GM19455 (cell line): Measurements from ENCODE around the gene TAS2R1.
"Not testable (repeated sequence)": the region's sequence is repeated elsewhere in the genome, so short reads cannot be mapped to it uniquely, and the experiment has no call there.

Experiments
- ATAC-seq: cut with Tn5 transposase; IDR thresholded peaks from one replicate; pipeline ENCODE4 v1.9.1; 2021; ENCODE audit not compliant: unreplicated experiment

The TAS2R1 gene

DNA sequence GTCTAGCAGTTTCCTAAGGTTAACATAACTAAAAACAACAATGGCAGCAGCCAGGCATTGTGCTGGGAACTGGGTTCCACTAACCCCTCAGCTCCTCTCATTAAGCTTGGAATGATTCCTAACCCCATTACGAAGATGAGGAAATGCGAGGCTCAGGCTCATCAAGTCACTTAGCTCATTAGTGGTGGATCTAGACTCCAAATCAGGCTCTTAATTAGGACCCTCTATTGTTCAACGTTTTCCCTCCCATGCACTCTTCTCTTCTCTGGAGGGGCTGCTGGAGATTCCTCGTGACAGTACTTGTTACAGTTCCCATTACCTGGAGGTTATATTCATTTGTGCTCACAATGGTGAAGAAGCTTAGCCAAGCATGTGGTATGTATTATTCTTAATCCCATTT is 6.5 kb downstream of the TAS2R1 start:
- no peak for ATAC-seq

GRCh38 chr5:9622971-9623421 is 7.2 kb downstream of the TAS2R1 start:
- no peak for ATAC-seq

- no peak for ATAC-seq
These were observed 8.7 kb downstream of the TAS2R1 start for GRCh38 chr5:9621379-9621903.

GRCh38 chr5:9619331-9620092 is 10.6 kb downstream of the TAS2R1 start:
- no peak for ATAC-seq

GRCh38 chr5:9617739-9618504 is 12.2 kb downstream of the TAS2R1 start:
- no peak for ATAC-seq

DNA sequence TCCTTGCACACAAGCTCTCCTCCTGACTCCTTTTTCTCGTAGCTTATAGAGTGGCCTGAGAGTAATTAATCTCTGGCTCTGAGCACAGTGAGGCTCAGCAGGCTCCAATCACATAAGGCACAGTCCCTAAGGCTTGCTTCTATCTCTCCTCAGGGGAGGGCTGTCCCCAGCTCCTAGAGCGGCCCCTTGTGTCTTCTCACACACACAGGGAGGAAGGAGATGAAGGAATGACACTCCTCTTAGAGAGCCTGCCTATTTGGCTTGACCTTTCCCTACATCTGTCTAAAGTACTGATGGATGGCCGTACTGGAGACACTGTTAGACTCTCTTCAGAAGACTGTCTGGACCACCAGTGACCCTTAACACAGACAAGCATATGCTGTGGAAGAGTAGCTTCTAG is 12.9 kb downstream of the TAS2R1 start:
- ATAC-seq, result no peak

GRCh38 chr5:9615331-9615730 is 14.8 kb downstream of the TAS2R1 start:
- ATAC-seq, result no peak

- ATAC-seq, result no peak
These were observed 16.8 kb downstream of the TAS2R1 start for GRCh38 chr5:9613360-9613759.

GRCh38 chr5:9610969-9611368 is 19.2 kb downstream of the TAS2R1 start:
- ATAC-seq, result no peak

- no peak for ATAC-seq
These were observed 19.8 kb downstream of the TAS2R1 start for GRCh38 chr5:9610364-9610763.

GRCh38 chr5:9608093-9608492 is 22.1 kb downstream of the TAS2R1 start:
- no peak for ATAC-seq

GRCh38 chr5:9605041-9605838 is 24.9 kb downstream of the TAS2R1 start:
- ATAC-seq, result no peak

- ATAC-seq, result no peak
These were observed 25.7 kb downstream of the TAS2R1 start for GRCh38 chr5:9604416-9604815.

DNA sequence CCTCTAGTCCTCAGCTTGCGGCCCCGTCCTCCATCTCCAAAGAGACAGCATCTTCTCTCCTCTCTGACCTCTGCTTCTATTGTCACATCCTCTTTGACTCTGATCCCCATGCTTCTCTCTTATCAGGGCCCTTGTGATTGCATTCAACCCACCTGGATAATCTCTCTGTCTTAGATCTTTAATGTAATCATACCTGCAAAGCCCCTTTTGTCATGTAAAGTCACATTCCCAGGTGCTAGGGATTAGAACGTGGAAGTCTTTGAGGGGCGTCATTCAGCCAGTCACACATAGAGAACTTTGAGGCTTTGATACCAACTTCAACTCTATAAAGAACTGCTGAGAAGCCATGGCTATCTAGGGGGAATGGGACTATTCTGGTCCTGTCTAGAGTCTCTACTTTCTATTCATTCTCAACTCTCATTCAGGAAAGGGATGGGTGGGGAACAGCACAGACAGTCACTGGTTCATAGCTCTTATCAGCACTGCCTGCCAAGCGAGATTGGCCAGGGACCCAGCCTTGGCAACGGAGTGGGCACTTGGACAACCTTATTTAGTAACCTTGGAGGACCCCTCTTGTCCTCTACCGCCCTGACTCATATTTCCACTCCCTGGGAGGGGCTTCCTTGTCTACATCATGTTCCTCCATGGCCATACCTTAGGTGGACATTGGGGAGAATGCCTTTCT is 29.0 kb downstream of the TAS2R1 start:
- ATAC-seq, result no peak

GRCh38 chr5:9599391-9599790 is 30.8 kb downstream of the TAS2R1 start:
- ATAC-seq, result no peak

GRCh38 chr5:9598329-9598728 is 31.8 kb downstream of the TAS2R1 start:
- ATAC-seq, result not testable (repeated sequence)

DNA sequence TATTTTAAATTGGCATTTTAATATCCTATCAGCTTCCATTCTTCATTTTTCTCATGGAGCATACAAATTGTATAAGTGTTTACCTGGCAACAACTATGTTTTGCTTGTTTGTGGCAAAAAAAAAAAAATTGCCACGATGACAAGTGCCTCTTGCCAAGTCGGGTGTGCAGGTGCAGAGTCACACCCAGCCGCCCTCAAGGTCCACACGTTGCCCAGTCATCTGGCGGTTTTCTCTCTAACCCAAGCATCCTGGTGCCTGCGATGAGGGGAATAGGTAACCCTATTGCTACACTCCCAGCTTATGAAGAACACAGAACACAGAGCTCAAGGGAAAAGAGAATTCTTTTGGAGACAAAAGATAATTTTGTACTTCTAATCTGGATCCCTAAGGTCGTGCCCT is 32.8 kb downstream of the TAS2R1 start:
- not testable (repeated sequence) for ATAC-seq

- no peak for ATAC-seq
These were observed 33.3 kb downstream of the TAS2R1 start for GRCh38 chr5:9596824-9597223.

GRCh38 chr5:9596171-9596780 is 33.9 kb downstream of the TAS2R1 start:
- no peak for ATAC-seq

DNA sequence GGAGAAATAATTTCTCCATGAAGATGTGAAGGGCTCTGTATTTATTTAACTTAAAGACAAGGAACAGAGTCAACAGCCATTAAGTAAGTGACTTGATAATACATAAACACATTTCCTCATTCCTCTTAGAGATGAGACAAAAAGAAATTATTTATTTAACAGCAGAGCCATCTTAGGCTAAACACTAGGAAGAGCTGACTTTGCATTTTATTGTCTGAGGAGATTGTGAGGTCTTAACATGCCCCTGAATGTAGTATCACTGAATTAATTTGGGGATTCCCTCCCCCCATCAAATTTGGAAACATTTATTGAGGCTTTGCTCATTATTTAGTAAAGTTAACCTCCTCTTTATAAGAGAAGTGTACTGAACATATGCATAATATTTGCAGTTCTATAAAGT is 35.2 kb downstream of the TAS2R1 start:
- ATAC-seq, result no peak
